Muscle of leg (tissue), 11 donors: ENCODE data around the gene MINAR1. TPM values are rescaled to one million over a fixed set of nuclear protein-coding genes. Genes with fewer than 3 reads are reported as not detected.

ENCODE experiments used
- DNase-seq: peaks from one replicate; pipeline ENCODE4 v3.0.0; 2013
- H3K27ac ChIP-seq: one replicate; pipeline ENCODE4 v1.5.1; 2013; ENCODE audit warnings: mild to moderate bottlenecking, low read length, control low read depth
- H3K27me3 ChIP-seq: one replicate; pipeline ENCODE4 v1.6.1; 2013; ENCODE audit warnings: low read length; ENCODE audit not compliant: control insufficient read depth, insufficient read depth
- H3K36me3 ChIP-seq: one replicate; pipeline ENCODE4 v1.6.1; 2013; ENCODE audit warnings: low read length; ENCODE audit not compliant: control insufficient read depth, insufficient read depth
- H3K4me1 ChIP-seq: one replicate; pipeline ENCODE4 v1.6.1; 2013; ENCODE audit warnings: low read length; ENCODE audit not compliant: control insufficient read depth, insufficient read depth
- H3K4me3 ChIP-seq: one replicate; pipeline ENCODE4 v1.5.1; 2013; ENCODE audit warnings: low read length, control low read depth
- H3K9me3 ChIP-seq: replicated peaks from 2 replicates; pipeline ENCODE4 v1.6.1; 2013; ENCODE audit warnings: low read depth, low read length; ENCODE audit not compliant: control insufficient read depth
- WGBS: methylation state at CpG from one replicate; pipeline ENCODE4 v1.1.5; 2013; ENCODE audit warnings: missing lambda C conversion rate; ENCODE audit not compliant: insufficient coverage; 5-methylcytosine and 5-hydroxymethylcytosine counted together
- polyA plus RNA-seq, 8 donors: library from polyadenylated mRNA; unstranded; fragments of 120-200 nt; gene quantifications; one replicate each; pipeline versions ENCODE4 v1.2.1 to v1.2.3, GENCODE V29; 2013; ENCODE audit warnings: inconsistent platforms in 1 of 8, low replicate concordance in 1 of 8; ENCODE audit not compliant: insufficient read length in 8 of 8, insufficient read depth in 1 of 8
- total RNA-seq: library from RNA; stranded (reverse); fragments of 120-200 nt; gene quantifications from one replicate; pipeline ENCODE4 v1.2.4, GENCODE V29; 2013

Gene MINAR1
- total and polyA plus RNA-seq, 9 donors, result 0.97 to 2.8 (median 1.7) TPM

DNA sequence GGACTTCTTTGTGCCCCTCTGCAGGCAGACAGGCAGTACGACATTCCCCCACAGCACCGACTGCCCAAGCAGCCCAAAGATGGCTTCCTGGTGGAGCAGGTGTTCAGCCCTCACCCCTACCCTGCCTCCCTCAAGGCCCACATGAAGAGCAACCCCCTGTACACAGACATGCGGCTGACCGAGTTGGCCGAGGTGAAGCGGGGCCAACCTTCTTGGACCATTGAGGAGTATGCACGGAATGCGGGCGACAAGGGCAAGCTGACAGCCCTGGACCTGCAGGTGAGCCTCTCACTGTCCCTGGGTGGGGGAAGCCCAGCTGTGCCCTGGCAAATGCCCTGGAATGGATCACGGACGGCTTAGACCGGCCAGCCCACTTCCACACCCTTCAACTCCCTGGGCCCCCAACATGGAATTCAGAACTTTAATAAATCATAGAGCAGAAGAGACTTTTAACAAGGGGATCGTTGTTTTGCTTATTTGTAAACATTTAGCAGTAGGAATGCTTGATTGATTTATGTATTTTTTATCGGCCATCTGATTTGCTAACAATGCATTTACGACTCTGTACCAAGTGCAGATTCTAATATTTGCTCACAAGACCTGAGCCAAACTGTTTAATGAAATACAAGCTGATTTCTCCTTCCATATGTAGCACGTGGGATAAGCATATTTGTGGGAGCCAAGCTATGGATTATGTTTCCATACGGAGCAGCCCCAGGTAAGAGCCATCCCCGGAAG is 31.1 kb downstream of the MINAR1 start:
- Histone ChIP-seq H3K27ac (no peak overlapping the region), H3K4me3 (no peak overlapping the region), H3K9me3 (no peaks in the 10 kb centered on the region), H3K27me3 (no peaks in the 10 kb centered on the region), H3K36me3 (no peaks in the 10 kb centered on the region), H3K4me1 (peaks cover 4% of the 10 kb centered on the region)
- WGBS, result 88% methylated on average over 10 of the region's 18 CpGs
- no peak for DNase-seq

DNA sequence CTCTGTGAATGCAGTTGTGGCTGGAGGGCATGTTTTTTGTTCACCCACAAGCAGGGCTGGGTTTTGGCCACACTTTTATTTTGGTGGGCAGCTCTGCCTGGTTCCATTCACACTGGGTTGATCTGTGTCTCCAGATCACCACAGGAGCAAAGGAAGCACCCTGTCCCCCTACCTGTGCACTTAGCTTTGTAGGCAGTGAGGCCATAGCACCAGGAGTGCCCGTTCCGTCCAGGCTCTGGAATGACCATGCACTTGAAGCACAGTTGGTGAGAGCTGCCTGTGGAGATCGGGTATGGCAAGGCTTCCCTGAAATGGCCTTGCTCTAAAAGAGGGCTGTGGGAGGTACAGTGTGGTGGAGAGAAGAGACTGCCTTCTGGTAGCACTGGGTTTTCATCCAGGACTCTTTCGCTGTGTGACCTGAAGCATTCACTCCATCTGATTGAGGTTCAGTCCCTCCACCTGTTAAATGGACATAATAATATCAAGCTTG is 31.7 kb downstream of the MINAR1 start:
- Histone ChIP-seq H3K36me3 (no peaks in the 10 kb centered on the region), H3K4me1 (peaks cover 4% of the 10 kb centered on the region), H3K27ac (no peak overlapping the region), H3K4me3 (no peak overlapping the region), H3K27me3 (no peaks in the 10 kb centered on the region), H3K9me3 (no peaks in the 10 kb centered on the region)
- 96% methylated on average over 3 of the region's 4 CpGs for WGBS
- DNase-seq, result no peak

DNA sequence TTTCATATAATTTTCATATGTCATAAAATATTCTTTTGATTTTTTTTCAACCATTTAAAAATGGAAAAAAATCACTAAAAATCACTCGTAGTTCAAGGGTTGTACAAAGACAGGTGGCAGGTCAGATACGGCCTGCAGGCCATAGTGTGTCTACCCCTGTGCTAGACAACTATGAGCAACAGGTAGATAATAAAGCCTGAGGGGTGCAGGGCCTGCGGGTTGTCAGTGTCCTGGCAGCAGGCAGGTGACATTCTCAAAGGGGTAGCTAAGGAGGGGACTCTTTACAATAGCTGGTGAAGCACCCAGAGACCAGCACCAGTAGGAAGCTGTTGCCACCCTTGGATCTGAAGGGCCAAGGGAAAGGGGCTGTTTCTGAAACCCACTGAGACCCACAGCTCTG is 34.4 kb downstream of the MINAR1 start:
- H3K27ac ChIP-seq, result no peak overlapping the region
- 100% methylated on average over 2 of the region's 3 CpGs for WGBS

DNA sequence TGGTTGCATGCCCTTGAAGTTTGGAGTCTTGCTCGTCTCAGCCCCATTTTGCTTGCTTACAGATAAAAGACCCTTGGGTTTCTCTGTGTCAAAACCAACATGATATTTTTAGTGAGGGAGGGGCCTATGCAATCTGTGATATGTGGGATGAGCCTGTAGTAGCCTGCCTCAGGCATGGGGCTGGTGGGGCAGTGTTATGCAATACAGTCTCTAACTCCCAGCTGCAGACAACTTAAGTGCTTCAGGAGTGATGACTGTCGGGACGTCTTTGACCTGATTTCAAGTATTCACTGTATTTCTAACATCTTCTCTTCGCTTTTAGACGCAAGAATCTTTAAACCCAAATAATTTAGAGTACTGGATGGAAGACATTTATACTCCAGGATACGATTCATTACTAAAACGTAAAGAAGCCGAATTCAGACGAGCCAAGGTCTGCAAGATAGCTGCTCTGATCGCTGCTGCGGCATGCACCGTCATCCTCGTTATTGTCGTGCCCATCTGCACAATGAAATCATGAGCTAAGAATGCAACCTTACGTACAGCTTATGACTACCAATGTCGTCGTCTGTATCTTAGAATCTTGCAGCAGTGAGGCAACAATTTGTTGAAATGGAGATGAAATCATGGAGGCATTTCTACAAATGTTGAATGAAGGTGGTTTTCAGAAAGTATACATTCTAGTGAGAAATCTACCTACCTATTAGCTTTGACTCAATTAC is 35.9 kb downstream of the MINAR1 start:
- H3K4me3 ChIP-seq, result no peak overlapping the region
- H3K36me3 ChIP-seq, result no peaks in the 10 kb centered on the region
- 96% methylated on average over 12 of the region's 17 CpGs for WGBS
- no peak for DNase-seq
- H3K4me1 ChIP-seq, result peaks cover 4% of the 10 kb centered on the region
- no peaks in the 10 kb centered on the region for H3K9me3 ChIP-seq
- H3K27ac ChIP-seq, result no peak overlapping the region
- no peaks in the 10 kb centered on the region for H3K27me3 ChIP-seq

More for the DNA sequence above, 34.4 kb downstream of the MINAR1 start:
- Histone ChIP-seq H3K36me3 (no peaks in the 10 kb centered on the region), H3K4me3 (no peak overlapping the region), H3K27me3 (no peaks in the 10 kb centered on the region), H3K4me1 (peaks cover 4% of the 10 kb centered on the region), H3K9me3 (no peaks in the 10 kb centered on the region)
- DNase-seq, result no peak

DNA sequence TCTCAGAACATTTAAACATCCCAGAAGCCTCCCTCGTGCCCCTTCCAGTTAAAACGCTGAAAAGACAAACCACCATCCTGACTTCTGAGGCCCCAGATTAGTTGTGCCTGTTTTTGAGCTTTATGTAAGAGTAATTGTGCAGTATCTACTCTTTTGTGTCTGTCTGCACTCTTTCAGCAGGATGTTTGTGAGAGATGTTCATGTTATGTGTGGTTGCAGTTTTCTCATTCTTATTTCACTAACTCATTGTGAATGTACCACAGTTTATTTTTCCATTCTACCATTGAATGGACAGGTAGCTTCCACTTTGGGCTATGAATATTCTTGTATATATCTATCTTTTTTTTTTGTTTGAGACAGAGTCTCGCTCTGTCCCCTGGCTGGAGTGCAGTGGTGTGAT is 40.3 kb downstream of the MINAR1 start:
- DNase-seq, result no peak
- H3K27me3 ChIP-seq, result no peaks in the 10 kb centered on the region
- no peaks in the 10 kb centered on the region for H3K9me3 ChIP-seq
- H3K4me1 ChIP-seq, result no peaks in the 10 kb centered on the region
- whole genome bisulfite sequencing, result no CpG with 5 or more reads among the region's 3 CpGs
- no peaks in the 10 kb centered on the region for H3K36me3 ChIP-seq
- H3K4me3 ChIP-seq, result no peak overlapping the region
- H3K27ac ChIP-seq, result no peak overlapping the region

DNA sequence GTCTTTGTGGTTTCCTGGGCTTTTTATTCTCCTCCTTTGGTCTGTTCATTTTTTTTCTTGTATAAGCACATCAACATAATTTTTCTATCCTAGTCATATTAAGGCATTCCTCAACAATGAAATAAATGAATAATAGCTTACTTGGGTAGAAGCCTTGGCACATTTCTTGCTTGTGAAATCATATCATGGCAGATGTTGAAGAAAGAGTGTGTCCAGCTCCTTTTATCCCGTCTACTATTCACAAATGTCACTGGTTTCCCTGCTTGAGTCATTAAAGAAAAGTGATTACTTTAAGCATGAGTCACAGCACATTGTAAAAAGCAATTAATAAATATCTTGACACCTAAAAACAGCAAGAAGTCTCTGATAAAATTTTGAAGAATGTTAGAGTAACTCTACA is 42.1 kb downstream of the MINAR1 start:
- DNase-seq, result no peak
- Histone ChIP-seq H3K4me3 (no peak overlapping the region), H3K36me3 (no peaks in the 10 kb centered on the region), H3K27me3 (no peaks in the 10 kb centered on the region), H3K9me3 (no peaks in the 10 kb centered on the region), H3K4me1 (no peaks in the 10 kb centered on the region), H3K27ac (no peak overlapping the region)
- no CpG with 5 or more reads among the region's 1 CpG for WGBS

DNA sequence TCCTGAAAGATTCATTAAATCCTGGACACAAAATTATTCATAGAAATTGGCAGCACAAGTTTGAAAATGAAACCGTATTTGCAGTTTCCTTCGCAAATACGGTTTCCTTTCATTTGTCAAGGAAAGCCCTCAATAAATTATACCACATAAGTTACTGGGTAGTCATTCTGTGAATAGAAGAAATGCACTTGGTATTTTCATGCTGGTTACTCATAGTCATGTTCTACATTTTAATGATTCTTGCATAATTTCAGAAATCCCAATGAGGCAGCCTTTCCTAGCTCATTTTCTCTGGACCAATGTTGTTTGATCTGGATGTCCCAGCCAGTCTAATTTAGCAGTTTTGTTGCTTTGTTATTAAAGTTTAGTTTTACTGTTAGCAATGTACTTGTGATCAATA is 43.2 kb downstream of the MINAR1 start:
- no CpG with 5 or more reads among the region's 3 CpGs for WGBS
- Histone ChIP-seq H3K27ac (no peak overlapping the region), H3K4me3 (no peak overlapping the region), H3K9me3 (no peaks in the 10 kb centered on the region), H3K36me3 (no peaks in the 10 kb centered on the region), H3K27me3 (no peaks in the 10 kb centered on the region), H3K4me1 (no peaks in the 10 kb centered on the region)
- DNase-seq, result no peak

DNA sequence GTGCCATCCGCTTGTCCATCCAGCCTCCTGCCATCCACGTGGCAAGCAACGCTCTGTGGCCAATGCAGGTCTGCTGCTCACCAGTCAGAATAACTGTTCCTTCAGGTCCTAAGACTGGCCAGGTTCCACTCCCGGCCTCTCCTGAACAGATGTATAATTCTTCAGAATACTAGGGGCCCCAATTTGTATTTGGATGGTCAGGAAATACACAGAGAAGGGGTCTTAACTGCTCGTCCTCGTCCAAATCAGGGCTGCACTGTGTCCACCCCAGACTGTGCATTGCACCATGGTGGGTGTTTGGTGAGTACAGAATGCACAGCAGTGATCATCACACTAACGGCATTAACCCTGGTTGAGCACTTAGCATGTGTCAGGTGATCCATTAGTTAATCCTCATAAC is 46.0 kb downstream of the MINAR1 start:
- Histone ChIP-seq H3K4me1 (no peaks in the 10 kb centered on the region), H3K9me3 (no peaks in the 10 kb centered on the region), H3K36me3 (no peaks in the 10 kb centered on the region), H3K27ac (no peak overlapping the region), H3K27me3 (no peaks in the 10 kb centered on the region), H3K4me3 (no peak overlapping the region)
- DNase-seq, result no peak
- WGBS, result 85% methylated on average over 6 of the region's 7 CpGs

DNA sequence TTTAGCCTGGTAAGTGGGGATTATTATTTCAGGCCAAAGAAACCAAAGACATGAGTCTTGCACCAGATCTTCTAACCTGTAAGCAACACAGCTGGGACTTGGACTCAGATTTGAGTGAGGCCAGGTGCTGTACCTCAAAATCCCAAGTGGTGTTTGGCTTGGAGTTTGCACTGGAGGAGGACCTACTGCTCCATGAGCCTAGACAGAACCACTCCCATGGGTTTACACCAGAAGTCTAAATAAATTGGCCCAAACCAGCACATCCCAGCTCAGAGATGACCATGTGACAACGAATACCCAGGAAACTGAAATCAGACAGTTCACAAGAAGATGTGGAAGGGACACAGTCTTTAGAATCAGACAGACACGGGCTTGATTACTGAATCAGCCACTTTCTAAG is 47.5 kb downstream of the MINAR1 start:
- Histone ChIP-seq H3K4me1 (no peaks in the 10 kb centered on the region), H3K27ac (no peak overlapping the region), H3K36me3 (no peaks in the 10 kb centered on the region), H3K9me3 (no peaks in the 10 kb centered on the region), H3K27me3 (no peaks in the 10 kb centered on the region), H3K4me3 (no peak overlapping the region)
- WGBS, result 69% methylated on average over 1 of the region's 2 CpGs
- no peak for DNase-seq

DNA sequence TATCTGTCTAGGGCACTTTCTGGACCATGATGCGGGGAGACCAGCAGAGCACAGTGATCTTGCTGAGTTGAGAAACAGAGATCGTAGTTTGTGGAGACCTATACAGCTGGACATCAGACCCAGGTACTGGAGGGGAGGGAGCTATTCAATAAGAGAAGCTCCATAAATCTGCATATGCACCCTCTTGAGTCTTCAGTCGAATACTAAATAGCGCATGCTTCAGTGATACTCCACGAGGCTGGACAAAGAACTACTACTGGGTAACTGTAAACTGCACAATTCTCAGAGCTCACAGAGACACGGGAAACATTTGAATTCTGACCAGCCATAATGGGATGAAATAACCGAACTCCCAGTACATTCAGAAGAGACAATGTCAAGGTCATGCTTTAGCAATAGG is 49.7 kb downstream of the MINAR1 start:
- Histone ChIP-seq H3K9me3 (no peaks in the 10 kb centered on the region), H3K27me3 (no peaks in the 10 kb centered on the region), H3K4me3 (no peak overlapping the region), H3K4me1 (no peaks in the 10 kb centered on the region), H3K27ac (no peak overlapping the region), H3K36me3 (no peaks in the 10 kb centered on the region)
- DNase-seq, result no peak
- WGBS, result 85% methylated on average over 4 of the region's 7 CpGs
